Upper lobe of left lung (tissue), 6 donors: ENCODE data around the gene ITPK1. TPM values are rescaled to one million over a fixed set of nuclear protein-coding genes. Genes with fewer than 3 reads are reported as not detected.

Experiments used
- ATAC-seq, 2 donors: fragments of 200-7000 bp; cut with Tn5 transposase; one replicate each; pipeline ENCODE4 v1.9.1; 2022; ENCODE audit warnings: mild to moderate bottlenecking in 2 of 2, moderate library complexity in 2 of 2; ENCODE audit not compliant: low FRiP score in 2 of 2
- DNase-seq, 2 donors: peaks; one replicate each; pipeline ENCODE4 v3.0.0-alpha.2; 2019 to 2020
- H3K27ac ChIP-seq, 4 donors: fragments of 200-600 bp; sonication (generic); one replicate each; pipeline ENCODE4 v1.5.1; 2016 to 2019
- H3K27me3 ChIP-seq, 4 donors: fragments of 200-600 bp; sonication (generic); one replicate each; pipeline ENCODE4 v1.5.1; 2017 to 2019
- H3K36me3 ChIP-seq, 4 donors: fragments of 200-600 bp; sonication (generic); one replicate each; pipeline ENCODE4 v1.5.1; 2016 to 2019
- H3K4me1 ChIP-seq, 4 donors: fragments of 200-600 bp; sonication (generic); one replicate each; pipeline ENCODE4 v1.5.1; 2018 to 2019
- H3K4me3 ChIP-seq, 4 donors: fragments of 200-600 bp; sonication (generic); one replicate each; pipeline ENCODE4 v1.5.1; 2017 to 2019; ENCODE audit warnings: mild to moderate bottlenecking in 2 of 4, moderate library complexity in 1 of 4
- H3K9me3 ChIP-seq, 4 donors: fragments of 200-600 bp; sonication (generic); one replicate each; pipeline ENCODE4 v1.5.1; 2018 to 2019
- EP300 ChIP-seq, 4 donors: sonication (generic); formaldehyde crosslinking; IDR thresholded peaks; one replicate each; pipeline ENCODE4 v1.5.1; 2017; ENCODE audit warnings: antibody characterized with exemption in 4 of 4, control low read depth in 2 of 4
- POLR2A ChIP-seq, 4 donors: fragments of 450-650 bp; IDR thresholded peaks; one replicate each; pipeline ENCODE4 v1.5.1; 2016 to 2017; ENCODE audit warnings: antibody characterized with exemption in 4 of 4, mild to moderate bottlenecking in 2 of 4
- POLR2AphosphoS5 ChIP-seq, 2 donors: sonication (generic); formaldehyde crosslinking; IDR thresholded peaks; one replicate each; pipeline ENCODE4 v1.5.1; 2017; ENCODE audit warnings: antibody characterized with exemption in 2 of 2
- WGBS, 2 donors: methylation state at CpG; one replicate each; pipeline ENCODE4 v1.1.5; 2017 to 2018; 5-methylcytosine and 5-hydroxymethylcytosine counted together
- total RNA-seq, 6 donors: library from RNA; depleted of rRNA in 4 of 6; stranded (reverse); fragments of >200 nt in 4 of 6; gene quantifications; one replicate each; pipeline versions ENCODE4 v1.1.0 to v1.2.1, GENCODE V29; 2016 to 2021
- TF ChIP-seq, protein P1 (sequence below), 6 experiments: fragments of 450-650 bp in 4 of 6; fragments of 200-600 bp in 2 of 6; sonication (generic) in 2 of 6; IDR thresholded peaks; one replicate each; pipeline ENCODE4 v1.5.1; 2016 to 2019; ENCODE audit warnings: antibody characterized with exemption in 6 of 6
- donor health status: DM: no; HTN: no; CAD: no; lungs with moderate emphysema.
- donor health status: DM: no; HTN: yes; CAD: no; lungs with severe emphysema.

Gene ITPK1
- total RNA-seq, 6 donors from 2014 or later, result 41.9 to 128 (median 86.1) TPM

DNA sequence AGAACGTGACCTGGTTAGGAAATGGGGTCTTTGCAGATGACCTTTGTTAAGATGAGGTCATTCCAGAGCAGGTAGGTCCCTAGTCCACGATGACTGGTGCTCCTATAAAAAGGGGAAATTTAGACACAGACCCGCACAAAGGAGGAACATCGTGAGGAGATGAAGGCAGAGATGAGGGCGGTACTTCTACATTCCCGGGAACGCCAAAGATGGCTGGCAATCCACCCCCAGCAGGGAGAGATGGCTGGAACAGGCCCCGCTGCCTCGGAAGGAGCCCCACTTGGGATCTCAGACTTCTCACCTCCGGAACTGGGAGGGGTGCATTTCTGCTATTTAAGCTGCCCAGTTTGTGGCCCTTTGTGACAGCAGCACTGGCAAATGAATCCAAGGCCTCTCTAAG is 85.0 kb downstream of the ITPK1 start:
- Histone ChIP-seq H3K9me3 (no peaks in the 10 kb centered on the region), H3K4me3 (no peak overlapping the region), H3K4me1 (peaks cover 27 to 43% (median 31%) of the 10 kb centered on the region in 4 donors), H3K27ac (no peak overlapping the region), H3K27me3 (no peaks in the 10 kb centered on the region), H3K36me3 (no peaks in the 10 kb centered on the region)
- TF ChIP-seq POLR2A (IDR thresholded peaks at IDR 0.05) (no peak), EP300 (IDR thresholded peaks at IDR 0.05) (no peak), POLR2AphosphoS5 (IDR thresholded peaks at IDR 0.05) (no peak)
- TF ChIP-seq, protein P1, sequence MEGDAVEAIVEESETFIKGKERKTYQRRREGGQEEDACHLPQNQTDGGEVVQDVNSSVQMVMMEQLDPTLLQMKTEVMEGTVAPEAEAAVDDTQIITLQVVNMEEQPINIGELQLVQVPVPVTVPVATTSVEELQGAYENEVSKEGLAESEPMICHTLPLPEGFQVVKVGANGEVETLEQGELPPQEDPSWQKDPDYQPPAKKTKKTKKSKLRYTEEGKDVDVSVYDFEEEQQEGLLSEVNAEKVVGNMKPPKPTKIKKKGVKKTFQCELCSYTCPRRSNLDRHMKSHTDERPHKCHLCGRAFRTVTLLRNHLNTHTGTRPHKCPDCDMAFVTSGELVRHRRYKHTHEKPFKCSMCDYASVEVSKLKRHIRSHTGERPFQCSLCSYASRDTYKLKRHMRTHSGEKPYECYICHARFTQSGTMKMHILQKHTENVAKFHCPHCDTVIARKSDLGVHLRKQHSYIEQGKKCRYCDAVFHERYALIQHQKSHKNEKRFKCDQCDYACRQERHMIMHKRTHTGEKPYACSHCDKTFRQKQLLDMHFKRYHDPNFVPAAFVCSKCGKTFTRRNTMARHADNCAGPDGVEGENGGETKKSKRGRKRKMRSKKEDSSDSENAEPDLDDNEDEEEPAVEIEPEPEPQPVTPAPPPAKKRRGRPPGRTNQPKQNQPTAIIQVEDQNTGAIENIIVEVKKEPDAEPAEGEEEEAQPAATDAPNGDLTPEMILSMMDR (IDR thresholded peaks at IDR 0.05), result no peak
- DNase-seq (no peak), ATAC-seq (no peak)
- 92 to 97% methylated on average over 10 of the region's 10 CpGs for WGBS, 2 donors

DNA sequence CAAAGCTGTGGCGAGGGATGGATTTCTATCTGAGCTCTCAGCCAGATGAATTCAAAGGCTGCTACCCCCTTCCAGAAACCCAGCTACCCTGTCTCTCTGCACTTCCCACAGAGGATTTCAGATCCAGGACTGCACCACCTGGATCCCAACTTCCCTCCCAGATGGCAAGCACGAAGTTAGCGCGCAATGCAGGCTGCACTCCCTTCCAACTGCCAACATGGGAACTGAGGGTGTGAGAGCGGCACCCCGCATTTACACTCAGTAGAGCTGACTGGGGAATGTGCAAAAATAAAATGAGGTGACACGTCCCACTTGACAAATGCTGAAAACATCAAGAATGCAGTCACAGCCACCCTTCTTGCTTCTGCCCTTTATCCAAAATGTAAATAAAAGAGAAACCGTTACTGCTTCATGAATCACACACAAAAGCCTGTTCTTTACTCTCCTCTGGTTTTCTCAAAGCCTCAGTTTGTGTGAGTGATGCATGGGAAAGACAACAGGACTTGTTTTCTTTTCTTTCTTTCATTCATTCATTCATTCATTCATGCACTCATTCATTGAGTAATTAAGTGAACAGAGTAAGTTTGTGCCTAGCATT is 85.7 kb downstream of the ITPK1 start:
- DNase-seq (no peak), ATAC-seq (no peak)
- TF ChIP-seq, protein P1 (IDR thresholded peaks at IDR 0.05), result no peak
- TF ChIP-seq POLR2AphosphoS5 (IDR thresholded peaks at IDR 0.05), result no peak
- no peak for TF ChIP-seq EP300 (IDR thresholded peaks at IDR 0.05)
- no peak for TF ChIP-seq POLR2A (IDR thresholded peaks at IDR 0.05)
- Histone ChIP-seq H3K36me3 (no peaks in the 10 kb centered on the region), H3K9me3 (no peaks in the 10 kb centered on the region), H3K4me3 (no peak overlapping the region), H3K27ac (no peak overlapping the region), H3K27me3 (no peaks in the 10 kb centered on the region), H3K4me1 (peaks cover 27 to 37% (median 31%) of the 10 kb centered on the region in 4 donors)
- 93 to 96% methylated on average over 7 to 8 of the region's 8 CpGs for WGBS, 2 donors

DNA sequence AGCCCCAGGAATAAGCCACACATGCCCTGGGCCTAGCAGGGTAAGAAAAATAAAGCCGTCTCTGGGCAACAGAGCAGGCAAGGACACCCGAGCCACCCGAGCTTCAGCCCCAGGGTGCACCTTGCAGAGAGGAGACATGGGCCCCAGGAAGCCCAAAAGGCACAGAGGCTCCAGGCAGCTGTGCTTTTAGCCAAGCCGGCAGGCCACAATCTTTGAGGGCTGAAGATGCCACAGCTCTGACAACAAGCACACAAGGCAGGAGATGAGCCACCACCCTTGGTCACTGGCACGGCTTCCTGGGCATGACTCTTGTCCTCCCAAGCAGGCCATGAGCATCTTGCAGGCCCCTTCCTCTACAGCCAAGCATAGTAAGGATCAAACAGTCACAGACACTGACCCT is 86.3 kb downstream of the ITPK1 start:
- no peak for TF ChIP-seq EP300 (IDR thresholded peaks at IDR 0.05)
- TF ChIP-seq POLR2A (IDR thresholded peaks at IDR 0.05), result no peak
- TF ChIP-seq, protein P1 (IDR thresholded peaks at IDR 0.05), result no peak
- TF ChIP-seq POLR2AphosphoS5 (IDR thresholded peaks at IDR 0.05), result no peak
- Histone ChIP-seq H3K9me3 (no peaks in the 10 kb centered on the region), H3K36me3 (no peaks in the 10 kb centered on the region), H3K27ac (no peak overlapping the region), H3K27me3 (no peaks in the 10 kb centered on the region), H3K4me3 (no peak overlapping the region), H3K4me1 (peaks cover 27 to 33% (median 31%) of the 10 kb centered on the region in 4 donors)
- DNase-seq (no peak), ATAC-seq (no peak)
- WGBS, 2 donors, result 94 to 100% methylated on average over 1 to 5 of the region's 5 CpGs

DNA sequence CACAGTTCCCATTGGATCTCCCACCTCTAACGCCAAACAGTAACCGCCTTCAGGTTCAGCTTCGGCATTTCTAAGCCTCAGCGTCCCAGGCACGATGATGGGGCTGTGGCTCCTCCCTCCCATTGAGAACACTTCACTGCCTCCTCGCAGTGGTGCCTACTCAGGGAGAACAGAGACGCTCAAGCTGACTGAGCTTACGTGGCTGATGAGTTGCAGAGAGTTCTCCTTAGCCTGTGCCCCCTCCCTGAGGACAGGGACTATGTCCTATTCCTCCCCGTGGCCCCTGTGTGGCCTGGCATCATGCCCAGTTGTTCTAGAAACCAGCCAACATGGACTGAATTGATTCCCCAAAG is 87.0 kb downstream of the ITPK1 start:
- WGBS, 2 donors, result 87 to 95% methylated on average over 4 to 9 of the region's 9 CpGs
- Histone ChIP-seq H3K27ac (no peak overlapping the region), H3K27me3 (no peaks in the 10 kb centered on the region)

More for the DNA sequence above, 87.0 kb downstream of the ITPK1 start:
- no peaks in the 10 kb centered on the region for H3K36me3 ChIP-seq
- ATAC-seq (no peak), DNase-seq (no peak)
- no peaks in the 10 kb centered on the region for H3K9me3 ChIP-seq
- H3K4me1 ChIP-seq, result peaks cover 25 to 27% (median 27%) of the 10 kb centered on the region in 4 donors
- TF ChIP-seq POLR2A (IDR thresholded peaks at IDR 0.05), result no peak
- TF ChIP-seq, protein P1 (IDR thresholded peaks at IDR 0.05), result no peak
- no peak for TF ChIP-seq EP300 (IDR thresholded peaks at IDR 0.05)
- no peak for TF ChIP-seq POLR2AphosphoS5 (IDR thresholded peaks at IDR 0.05)
- no peak overlapping the region for H3K4me3 ChIP-seq
